ENCODE results near the gene KLK2.
"Not testable (repeated sequence)": the region's sequence is repeated elsewhere in the genome, so short reads cannot be mapped to it uniquely, and the experiment has no call there.

Gene KLK2

DNA sequence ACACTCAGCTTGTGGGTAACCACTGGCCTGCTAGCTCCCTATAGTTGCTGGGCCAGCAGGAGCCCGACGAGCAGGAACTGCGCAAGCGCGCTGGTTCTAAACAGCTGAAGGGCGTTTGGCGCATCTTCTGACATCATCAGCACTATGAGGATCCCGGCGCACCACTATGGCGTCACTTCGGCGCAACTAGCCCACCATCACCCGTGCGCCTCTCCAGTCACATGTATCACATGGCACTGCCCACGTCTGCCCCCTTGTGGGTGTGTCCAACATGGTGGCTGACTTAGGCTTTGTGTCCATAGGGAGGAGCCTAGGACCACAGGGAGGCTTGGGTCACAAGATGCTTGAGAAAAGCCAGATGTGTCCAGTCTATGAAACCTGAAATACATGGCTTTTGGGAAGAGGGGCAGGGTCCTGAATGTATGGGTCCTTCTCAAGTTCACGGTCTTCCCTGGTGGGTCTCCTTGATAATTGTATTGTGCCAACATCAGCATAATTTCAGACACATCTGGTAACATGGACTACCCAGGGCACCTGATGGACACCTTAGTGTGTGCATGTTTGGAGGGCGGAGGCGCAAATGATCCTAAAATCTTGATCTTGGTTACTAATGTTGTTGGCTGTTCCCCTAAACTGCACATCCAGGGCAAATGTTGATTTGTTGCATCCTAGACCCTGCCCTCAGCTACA is 20.0 kb downstream of the KLK2 start:
- DNase-seq (ENCODE audit: low read depth), result no peak
- TF ChIP-seq, protein P1, sequence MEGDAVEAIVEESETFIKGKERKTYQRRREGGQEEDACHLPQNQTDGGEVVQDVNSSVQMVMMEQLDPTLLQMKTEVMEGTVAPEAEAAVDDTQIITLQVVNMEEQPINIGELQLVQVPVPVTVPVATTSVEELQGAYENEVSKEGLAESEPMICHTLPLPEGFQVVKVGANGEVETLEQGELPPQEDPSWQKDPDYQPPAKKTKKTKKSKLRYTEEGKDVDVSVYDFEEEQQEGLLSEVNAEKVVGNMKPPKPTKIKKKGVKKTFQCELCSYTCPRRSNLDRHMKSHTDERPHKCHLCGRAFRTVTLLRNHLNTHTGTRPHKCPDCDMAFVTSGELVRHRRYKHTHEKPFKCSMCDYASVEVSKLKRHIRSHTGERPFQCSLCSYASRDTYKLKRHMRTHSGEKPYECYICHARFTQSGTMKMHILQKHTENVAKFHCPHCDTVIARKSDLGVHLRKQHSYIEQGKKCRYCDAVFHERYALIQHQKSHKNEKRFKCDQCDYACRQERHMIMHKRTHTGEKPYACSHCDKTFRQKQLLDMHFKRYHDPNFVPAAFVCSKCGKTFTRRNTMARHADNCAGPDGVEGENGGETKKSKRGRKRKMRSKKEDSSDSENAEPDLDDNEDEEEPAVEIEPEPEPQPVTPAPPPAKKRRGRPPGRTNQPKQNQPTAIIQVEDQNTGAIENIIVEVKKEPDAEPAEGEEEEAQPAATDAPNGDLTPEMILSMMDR (conservative IDR thresholded peaks at IDR 0.05; ENCODE audit: low read depth, low read length), result no peak
- no peak overlapping the region for H3K4me3 ChIP-seq (ENCODE audit: low read length)

DNA sequence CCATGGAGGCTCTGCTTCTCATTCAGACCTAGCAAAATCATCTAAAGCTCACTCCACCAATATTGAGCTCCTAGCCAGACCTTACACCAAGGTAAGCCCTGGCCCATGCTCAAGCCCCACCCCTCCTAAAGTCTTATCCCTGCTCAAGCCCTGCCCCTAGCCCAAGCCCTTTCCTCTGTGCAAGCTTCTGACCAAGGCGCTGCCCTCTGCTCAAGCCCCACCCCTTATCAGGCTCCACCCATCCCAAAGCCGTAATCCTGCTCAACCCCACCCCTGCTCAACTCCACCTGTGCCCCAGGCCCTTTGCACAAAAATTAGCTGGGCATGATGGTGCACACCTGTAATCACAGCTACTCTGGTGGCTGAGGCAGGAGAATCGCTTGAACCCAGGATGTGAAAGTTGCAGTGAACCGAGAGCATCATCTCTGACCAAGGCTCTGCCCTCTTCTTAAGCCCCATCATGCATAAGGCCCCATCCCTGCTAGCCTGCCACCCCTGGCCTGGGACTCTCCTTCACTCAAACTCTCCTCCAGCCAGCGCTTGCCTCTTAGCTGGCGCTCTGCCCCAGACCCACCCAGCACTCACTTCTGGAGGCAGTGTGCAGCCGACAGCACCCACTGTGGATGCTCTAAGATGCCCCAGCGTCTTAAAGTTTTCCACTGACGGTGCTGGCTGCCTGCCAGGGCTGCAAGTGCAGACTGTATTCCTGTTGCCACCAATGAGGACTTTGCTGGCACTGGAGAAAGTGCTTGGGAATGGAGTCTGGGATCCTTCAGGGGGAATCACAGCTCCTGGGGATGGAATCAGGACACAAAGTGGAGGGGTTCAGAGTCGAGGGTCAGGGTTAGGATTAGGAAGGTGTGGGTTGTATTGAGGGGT is 21.5 kb downstream of the KLK2 start:
- TF ChIP-seq, protein P1 (conservative IDR thresholded peaks at IDR 0.05; ENCODE audit: low read depth, low read length), result no peak
- no peak for DNase-seq (ENCODE audit: low read depth)
- no peak overlapping the region for H3K4me3 ChIP-seq (ENCODE audit: low read length)

DNA sequence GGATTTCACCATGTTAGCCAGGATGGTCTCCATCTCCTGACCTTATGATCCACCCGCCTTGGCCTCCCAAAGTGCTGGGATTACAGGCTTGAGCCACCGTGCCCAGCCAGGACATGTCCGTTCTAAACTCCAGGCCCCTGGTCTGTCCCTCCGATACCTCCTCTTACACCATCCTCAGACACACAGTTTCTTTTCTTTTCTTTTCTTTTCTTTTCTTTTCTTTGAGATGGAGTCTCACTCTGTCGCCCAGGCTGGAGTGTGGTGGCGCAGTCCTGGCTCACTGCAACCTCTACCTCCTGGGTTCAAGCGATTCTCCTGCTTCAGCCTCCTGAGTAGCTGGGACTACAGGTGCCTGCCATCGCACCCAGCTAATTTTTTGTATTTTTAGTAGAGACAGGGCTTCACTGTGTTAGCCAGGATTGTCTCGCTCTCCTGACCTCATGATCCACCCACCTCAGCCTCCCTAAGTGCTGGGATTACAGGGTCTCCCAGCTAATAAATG is 22.9 kb downstream of the KLK2 start:
- not testable (repeated sequence) for DNase-seq (ENCODE audit: low read depth); H3K4me3 ChIP-seq (ENCODE audit: low read length)

DNA sequence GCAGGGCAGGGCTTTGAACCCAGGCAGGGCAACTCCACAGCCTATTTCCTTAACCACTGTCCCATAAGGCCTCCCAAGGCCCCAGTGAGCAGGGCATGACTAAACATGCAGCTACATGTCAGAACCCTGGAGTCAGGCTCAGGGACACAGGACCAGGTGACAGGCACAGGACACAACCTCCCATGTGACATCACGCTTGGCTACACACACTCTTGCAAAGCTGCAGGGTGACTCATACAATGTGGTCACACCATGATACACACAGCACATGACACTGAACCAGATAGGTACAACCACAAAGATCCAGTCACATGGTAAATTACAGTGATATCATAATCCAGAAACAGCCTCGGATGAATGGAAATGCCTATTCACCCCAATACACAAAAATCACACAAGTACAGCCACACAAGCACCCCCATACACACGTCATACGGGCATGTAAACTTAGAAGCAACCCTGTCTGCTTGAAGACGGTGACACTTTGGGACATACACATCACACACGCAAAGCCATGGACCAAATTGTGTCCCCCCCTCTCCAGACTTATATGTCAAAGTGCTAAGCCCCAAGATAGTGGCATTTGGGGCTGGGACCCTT is 23.5 kb downstream of the KLK2 start:
- H3K4me3 ChIP-seq (ENCODE audit: low read length), result no peak overlapping the region
- TF ChIP-seq, protein P1 (conservative IDR thresholded peaks at IDR 0.05; ENCODE audit: low read depth, low read length), result no peak
- peak; percentile 87 for DNase-seq (ENCODE audit: low read depth)

DNA sequence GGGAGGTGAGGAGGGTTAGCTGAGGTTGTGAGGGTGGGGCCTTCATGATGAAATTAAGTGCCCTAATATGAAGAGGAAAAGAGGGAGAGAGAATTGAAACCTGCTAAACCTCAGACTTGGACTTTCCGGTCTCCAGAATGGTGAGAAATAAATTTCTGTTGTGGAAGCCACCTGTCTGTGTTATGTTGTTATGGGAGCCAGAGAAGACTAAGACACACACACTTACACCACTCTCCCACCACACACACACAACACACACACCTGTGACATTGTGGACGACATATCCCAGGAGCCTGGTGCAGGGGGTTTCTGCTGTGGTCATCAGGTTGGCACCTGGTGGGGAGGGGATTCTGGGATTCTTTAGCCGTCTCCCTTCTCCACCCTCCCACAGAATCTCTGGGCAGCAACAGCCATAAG is 24.0 kb downstream of the KLK2 start:
- TF ChIP-seq, protein P1 (conservative IDR thresholded peaks at IDR 0.05; ENCODE audit: low read depth, low read length), result no peak
- no peak overlapping the region for H3K4me3 ChIP-seq (ENCODE audit: low read length)
- DNase-seq (ENCODE audit: low read depth), result no peak

DNA sequence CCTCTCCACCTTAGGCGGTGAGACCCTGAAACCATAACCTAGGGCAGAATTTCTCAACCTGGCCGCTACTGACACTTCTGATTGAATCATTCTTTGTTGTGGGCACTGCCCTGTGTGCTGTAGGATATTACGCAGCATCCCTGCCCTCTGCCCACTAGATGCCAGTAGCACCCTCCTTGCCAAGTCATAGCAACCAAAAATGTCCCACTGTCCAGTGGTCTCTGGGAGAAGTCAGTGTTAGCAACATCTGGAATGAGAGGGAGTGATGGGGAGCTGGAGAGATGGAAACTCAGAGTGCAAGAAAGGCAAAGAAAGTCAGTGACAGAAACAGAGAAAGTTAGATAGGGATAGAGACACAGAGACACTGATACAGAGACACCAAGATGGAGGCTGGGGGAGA is 24.4 kb downstream of the KLK2 start:
- H3K4me3 ChIP-seq (ENCODE audit: low read length), result no peak overlapping the region
- no peak for DNase-seq (ENCODE audit: low read depth)
- TF ChIP-seq, protein P1 (conservative IDR thresholded peaks at IDR 0.05; ENCODE audit: low read depth, low read length), result peak; percentile 6

DNA sequence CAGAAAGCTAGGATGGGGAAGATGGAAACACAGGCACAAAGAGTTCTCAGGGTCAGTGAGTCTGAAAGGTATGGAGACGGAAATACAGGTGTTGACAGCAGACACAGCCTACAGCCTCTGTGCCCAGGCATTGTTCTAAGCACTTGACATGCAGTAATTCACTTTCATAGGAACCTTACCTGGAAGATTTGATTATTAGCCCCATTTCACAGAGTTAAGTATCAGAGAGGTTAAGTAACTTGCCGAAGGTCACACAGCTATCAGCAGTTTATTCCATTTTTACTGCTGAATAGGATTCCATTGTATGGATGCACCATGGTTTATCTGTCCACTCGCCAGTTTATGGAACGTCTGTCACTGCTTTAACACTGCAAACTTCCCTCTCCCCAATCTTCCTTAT is 24.8 kb downstream of the KLK2 start:
- TF ChIP-seq, protein P1 (conservative IDR thresholded peaks at IDR 0.05; ENCODE audit: low read depth, low read length), result no peak
- no peak for DNase-seq (ENCODE audit: low read depth)
- H3K4me3 ChIP-seq (ENCODE audit: low read length), result no peak overlapping the region
